ENCODE results near the gene OPRL1.
A peak's percentile ranks its signal among the peaks of the same experiment; 100 is the strongest.
"Not testable (repeated sequence)": the region's sequence is repeated elsewhere in the genome, so short reads cannot be mapped to it uniquely, and the experiment has no call there.

Gene OPRL1

DNA sequence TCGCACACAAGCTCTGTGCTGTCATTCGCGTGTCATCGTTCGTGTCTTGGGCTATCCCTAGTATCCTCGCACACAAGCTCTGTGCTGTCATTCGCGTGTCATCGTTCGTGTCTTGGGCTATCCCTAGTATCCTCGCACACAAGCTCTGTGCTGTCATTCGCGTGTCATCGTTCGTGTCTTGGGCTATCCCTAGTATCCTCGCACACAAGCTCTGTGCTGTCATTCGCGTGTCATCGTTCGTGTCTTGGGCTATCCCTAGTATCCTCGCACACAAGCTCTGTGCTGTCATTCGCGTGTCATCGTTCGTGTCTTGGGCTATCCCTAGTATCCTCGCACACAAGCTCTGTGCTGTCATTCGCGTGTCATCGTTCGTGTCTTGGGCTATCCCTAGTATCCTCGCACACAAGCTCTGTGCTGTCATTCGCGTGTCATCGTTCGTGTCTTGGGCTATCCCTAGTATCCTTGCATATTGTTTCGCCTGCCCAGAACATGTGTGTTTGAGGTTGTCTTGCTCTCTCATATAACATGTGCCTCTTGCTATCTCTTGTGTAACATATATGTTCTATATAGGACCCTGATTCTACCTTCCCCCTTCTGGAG is 7.4 kb downstream of the OPRL1 start:
- DNase-seq: not testable (repeated sequence)

DNA sequence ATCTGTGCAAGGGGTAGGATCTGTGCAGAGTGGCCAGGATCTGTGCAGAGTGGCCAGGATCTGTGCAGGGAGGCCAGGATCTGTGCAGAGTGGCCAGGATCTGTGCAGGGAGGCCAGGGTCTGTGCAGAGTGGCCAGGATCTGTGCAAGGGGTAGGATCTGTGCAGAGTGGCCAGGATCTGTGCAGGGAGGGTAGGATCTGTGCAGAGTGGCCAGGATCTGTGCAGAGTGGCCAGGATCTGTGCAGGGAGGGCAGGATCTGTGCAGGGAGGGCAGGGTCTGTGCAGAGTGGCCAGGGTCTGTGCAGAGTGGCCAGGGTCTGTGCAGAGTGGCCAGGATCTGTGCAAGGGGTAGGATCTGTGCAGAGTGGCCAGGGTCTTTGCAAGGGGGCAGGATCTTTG is 8.7 kb downstream of the OPRL1 start:
- DNase-seq: not testable (repeated sequence)

DNA sequence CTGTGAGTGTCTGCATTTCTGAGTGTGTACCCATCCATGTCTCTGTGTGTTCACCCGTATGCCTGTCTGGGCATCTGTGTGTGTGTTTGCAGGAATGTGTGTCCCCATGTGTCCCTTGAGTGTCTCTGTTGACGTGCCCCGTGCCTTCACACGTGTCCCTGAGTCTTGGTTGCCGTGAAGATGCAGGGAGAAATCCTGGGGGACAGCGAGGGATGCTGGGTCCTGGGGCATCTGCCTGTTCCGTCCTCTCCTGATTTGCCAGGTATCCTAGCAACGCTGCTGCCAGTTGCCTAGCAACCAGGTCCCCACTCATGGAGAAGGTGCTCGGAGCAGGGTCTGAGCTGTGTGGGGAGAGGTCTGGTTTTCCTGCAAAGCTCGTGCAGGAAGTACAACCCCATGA is 10.3 kb downstream of the OPRL1 start:
- peak; percentile 69 to 85 for DNase-seq

DNA sequence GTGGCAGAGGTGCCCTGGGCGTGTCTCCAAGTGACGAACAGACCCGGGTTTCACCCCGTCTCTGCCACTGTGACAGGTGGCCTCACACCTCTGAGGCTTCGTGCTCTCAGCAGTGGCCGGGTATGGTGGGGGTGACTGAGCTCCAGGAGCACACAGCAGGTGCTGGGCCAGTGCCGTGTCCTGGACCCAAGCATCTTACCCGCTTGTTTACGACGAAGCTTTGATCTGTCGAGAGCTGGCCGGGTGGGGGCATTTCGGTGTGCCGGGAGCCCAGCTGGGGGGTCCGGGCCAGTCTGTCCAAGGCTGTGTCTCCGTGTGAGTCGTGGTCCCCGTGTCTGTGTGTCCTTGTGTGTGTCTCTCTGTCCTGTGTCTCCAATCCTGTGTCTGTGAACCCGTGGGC is 11.5 kb downstream of the OPRL1 start:
- no peak for DNase-seq

DNA sequence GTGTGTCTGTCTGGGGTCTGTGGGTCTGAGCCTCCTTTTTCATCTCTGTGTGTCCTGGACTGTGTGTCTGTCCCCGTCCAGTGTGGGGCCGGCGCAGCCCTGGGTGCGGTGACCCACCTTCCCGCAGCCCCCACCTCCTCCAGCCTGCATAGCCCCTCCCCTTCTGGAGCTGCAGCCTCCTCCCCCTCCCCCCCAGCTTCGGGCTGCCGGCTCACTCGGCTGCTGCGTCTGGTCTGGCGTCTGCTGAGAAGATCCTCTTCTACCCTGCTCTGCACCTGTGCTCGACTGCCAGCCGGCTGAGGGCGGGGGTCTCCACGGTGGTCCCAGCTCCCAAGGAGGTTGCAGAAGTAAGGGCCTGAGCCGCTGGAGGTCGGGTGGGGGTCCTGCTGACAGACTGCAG is 11.9 kb downstream of the OPRL1 start:
- DNase-seq: peak; percentile 47 to 56

DNA sequence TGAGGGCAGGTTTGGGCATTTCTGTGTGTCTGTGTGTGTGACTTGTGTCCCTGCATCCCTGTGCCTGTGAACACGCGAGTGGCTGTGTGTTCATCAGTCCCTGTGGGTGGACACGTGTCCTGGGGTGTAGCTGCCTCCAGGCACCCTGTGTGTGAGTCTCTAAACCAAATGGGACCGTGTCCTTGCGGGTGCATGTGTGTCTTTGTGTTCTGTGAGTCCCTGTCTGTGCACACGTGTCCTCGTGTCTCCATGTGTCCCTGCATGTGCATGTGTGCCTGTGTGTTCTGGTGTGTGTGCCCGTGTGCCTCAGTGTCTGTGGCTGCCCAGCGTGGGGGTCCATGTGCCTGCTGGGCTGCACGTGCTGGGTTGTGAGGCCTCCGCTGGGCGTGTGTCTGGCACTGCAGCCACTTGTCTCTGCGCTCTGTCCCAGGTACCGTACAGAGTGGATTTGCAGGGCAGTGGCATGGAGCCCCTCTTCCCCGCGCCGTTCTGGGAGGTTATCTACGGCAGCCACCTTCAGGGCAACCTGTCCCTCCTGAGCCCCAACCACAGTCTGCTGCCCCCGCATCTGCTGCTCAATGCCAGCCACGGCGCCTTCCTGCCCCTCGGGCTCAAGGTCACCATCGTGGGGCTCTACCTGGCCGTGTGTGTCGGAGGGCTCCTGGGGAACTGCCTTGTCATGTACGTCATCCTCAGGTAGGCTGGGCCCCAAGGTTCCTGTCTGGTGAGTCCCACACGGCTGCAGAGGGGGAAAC is 12.6 kb downstream of the OPRL1 start:
- DNase-seq: peak in 1 of 2 experiments; percentile 43

DNA sequence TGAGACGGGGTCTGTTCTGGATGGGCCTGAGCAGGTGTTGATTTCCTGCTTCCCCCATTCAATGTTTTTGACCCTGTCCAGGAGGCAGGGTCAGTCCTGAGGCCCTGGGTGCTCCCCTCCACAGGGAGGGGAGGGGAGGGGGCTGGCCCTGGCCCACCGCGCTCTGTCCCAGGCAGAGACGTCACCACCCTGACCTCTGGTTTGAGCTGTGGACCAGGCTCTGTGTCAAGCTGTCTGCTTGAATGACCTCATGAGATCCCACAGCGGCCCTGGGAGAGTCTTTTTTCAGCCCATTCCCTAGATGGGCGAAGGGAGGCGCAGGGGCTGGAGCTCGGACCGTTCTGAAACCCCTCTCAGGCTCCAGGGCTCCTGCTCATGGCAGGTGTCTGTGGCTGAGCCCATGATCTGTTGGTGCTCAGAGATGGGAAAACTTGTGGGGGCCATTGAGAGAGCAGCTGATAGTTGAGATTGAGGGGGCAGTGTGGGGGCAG is 13.2 kb downstream of the OPRL1 start:
- peak in 1 of 2 experiments; percentile 20 for DNase-seq

DNA sequence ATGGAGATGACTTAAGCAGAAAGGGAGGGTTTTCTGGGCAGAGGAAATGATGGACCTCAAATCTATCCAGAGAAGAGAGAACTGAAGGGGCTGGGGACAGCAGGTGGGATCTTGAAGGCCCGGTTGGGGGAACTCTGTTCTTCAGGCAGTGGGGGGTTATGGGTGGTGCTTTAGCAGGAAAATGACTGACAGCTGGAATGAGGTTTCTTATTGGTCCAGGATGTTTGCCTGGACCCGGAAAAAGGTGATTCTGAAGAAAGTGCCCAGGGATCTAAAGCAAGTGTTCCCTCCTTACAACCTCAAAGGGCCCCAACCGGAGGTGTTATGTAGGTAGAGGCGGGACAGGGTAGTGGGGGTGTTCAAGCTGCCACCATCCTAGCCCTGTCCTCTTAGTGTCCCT is 15.6 kb downstream of the OPRL1 start:
- no peak for DNase-seq

DNA sequence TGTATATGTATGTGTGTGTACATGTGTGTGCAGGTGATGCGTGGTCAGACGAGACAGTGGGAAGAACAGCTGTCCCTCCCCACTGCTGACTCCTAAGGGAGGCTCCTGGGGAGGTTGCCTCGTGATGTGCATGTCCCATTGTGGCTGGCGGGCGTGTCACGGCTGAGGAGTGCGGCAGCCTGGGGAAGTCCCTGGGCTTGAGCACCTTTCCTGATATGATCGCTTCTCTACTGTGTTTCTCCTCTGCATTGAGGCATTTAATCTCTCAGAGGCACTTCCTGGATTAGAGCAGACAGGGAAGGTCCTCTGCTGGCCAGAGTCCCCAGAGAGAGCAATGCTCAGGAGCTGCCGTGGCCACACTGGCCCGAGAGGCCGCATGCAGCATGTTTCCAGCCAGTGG is 16.0 kb downstream of the OPRL1 start:
- no peak for DNase-seq

DNA sequence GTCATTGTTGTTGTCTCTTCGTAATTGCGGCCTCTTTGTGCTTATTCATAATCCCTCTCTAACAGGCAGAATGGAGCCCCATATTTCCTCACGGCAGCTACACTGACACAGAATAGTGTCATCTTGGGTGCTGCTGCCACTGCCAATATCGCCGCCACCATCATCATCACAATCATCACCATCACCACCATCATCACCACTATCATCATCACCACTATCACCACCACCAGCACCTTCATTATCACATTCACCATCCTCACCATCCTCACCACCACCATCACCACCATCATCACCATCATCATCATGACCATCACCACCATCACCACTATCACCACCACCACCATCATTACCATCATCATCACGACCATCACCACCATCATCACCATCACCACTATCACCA is 16.7 kb downstream of the OPRL1 start:
- DNase-seq: no peak

DNA sequence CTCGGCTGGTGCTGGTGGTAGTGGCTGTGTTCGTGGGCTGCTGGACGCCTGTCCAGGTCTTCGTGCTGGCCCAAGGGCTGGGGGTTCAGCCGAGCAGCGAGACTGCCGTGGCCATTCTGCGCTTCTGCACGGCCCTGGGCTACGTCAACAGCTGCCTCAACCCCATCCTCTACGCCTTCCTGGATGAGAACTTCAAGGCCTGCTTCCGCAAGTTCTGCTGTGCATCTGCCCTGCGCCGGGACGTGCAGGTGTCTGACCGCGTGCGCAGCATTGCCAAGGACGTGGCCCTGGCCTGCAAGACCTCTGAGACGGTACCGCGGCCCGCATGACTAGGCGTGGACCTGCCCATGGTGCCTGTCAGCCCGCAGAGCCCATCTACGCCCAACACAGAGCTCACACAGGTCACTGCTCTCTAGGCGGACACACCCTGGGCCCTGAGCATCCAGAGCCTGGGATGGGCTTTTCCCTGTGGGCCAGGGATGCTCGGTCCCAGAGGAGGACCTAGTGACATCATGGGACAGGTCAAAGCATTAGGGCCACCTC is 18.7 kb downstream of the OPRL1 start:
- DNase-seq: no peak

DNA sequence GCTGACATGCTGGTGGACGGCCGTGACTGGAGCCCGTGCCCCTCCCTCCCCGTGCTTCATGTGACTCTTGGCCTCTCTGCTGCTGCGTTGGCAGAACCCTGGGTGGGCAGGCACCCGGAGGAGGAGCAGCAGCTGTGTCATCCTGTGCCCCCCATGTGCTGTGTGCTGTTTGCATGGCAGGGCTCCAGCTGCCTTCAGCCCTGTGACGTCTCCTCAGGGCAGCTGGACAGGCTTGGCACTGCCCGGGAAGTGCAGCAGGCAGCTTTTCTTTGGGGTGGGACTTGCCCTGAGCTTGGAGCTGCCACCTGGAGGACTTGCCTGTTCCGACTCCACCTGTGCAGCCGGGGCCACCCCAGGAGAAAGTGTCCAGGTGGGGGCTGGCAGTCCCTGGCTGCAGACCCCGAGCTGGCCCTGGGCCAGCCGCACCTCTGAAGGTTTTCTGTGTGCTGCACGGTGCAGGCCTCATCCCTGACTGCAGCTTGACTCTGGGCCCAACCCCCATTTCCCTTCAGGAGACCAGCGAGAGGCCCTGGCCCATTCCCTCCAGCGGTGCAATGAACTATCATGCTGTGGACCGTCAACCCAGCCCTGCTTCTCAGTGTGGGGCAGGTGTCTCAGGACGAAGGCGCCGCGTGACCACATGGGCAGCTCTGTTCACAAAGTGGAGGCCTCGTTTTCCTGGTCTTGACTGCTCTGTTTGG is 19.4 kb downstream of the OPRL1 start:
- DNase-seq: no peak

DNA sequence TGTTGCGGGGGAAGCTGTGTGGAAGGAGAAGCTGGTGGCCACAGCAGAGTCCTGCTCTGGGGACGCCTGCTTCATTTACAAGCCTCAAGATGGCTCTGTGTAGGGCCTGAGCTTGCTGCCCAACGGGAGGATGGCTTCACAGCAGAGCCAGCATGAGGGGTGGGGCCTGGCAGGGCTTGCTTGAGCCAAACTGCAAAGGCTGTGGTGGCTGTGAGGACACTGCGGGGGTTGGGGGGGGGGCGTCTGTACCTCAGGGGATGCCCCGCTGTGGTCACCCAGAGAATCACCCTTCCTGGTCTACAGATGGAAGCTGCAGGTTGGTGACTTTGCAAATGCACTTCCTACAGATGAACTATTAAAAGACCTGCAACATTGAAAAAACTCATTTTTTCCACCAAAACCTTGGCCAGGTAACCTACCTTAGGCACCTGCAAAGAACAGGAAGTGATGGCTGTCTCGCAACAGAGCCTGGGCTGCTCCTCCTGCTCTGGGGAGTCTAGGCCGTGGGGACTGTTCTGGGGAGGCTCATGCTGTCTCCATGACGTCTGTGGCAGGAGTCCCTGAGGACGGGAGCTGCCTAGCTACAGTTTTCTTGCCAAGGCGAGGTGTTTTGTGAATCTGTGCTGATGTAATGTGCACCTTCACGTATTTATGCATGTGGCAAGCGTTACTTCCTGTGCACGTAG is 20.1 kb downstream of the OPRL1 start:
- no peak for DNase-seq

DNA sequence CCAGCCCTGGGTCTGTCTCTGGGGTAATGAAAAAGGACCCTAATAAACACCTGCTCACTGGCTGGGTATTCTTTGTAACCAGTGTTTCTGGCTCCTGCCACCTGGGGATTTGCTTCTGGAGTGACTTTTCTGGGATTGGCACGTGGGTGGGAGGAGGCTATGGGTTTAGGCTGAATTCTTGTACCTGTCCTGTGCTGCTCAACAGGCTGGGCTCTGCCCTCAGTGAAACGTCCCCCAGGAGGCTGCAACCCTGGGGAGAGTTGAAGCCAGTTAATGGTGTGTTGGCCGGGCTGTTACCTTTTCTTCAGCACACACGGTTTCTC is 20.6 kb downstream of the OPRL1 start:
- no peak for DNase-seq

DNA sequence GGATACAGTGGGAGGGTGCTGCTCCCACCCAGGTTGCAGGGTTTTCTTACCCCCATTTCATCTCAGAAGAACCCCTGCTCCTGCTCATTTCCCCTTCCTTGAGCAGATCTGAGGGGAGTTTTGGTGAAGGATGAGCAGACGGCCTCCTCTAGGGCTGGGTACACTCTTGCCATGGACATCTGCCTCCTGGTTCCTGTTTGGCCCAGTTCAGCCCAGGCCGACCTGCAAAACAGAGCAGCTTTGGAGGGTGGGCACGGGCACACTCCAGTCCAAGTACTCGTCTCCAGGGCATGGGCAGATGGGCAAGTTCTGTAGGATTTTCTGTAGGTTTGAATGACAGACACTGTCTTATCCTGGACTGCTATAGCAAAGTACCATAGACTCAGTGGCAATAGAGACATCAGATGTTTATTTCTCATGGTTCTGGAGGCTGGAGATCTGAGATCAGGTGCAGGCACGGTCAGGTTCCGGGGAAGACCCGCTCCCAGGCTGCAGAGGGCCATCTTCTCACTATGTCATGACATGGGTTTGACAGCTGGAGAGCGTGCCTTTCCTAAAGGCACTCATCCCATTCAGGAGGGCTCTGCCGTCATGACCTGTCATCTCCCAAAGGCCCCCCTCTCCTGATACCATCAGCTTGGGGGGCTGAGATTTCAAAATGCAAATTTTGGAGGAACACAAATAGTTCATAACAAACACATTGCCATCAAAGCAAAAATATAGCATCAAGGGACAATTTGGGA is 21.2 kb downstream of the OPRL1 start:
- DNase-seq: no peak

DNA sequence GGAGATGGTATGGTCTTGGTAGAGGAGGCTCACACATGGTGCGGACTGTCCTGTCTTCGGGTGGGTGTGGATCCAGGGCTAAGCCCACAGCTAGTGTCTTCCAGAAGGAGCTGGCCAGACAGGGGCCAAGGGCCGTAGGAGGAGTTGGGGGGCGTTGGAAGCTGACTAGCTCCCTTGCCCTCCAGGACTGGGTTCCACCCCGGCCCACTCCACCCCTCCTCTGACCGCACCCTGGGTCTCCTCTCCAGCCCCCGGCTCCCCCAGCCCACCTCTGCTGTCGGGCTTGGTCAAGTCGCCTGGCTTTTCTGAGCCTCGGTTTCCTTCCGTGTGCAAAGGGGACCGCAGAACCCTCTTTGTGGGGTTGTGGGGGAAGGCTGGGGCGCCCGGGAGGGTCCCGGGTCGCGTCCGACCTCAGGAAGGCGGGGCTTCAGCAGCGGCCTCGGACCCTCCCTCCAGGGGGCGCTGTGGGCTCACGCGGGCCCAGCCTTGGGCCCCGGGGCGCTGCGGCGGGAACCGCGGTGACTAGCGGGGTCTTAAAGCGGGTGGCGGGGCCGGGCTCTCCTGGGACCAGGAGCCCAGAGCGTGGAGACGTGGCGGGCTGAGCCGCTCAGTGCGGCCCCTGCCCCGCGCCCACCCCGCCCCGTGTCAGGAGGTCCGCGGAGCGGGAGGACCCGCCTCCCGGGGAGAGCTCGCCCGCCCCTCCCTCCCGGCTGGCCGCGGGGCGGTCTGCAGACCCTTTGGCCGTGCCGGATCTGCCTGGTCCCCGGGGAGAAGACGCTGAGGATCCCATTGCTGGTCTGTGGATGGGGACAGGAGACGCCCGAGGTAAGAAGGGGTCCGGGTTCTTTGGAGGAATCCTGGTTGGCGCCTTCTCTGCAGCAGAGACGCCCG is 22.1 kb downstream of the OPRL1 start:
- peak in 1 of 2 experiments; percentile 54 for DNase-seq

DNA sequence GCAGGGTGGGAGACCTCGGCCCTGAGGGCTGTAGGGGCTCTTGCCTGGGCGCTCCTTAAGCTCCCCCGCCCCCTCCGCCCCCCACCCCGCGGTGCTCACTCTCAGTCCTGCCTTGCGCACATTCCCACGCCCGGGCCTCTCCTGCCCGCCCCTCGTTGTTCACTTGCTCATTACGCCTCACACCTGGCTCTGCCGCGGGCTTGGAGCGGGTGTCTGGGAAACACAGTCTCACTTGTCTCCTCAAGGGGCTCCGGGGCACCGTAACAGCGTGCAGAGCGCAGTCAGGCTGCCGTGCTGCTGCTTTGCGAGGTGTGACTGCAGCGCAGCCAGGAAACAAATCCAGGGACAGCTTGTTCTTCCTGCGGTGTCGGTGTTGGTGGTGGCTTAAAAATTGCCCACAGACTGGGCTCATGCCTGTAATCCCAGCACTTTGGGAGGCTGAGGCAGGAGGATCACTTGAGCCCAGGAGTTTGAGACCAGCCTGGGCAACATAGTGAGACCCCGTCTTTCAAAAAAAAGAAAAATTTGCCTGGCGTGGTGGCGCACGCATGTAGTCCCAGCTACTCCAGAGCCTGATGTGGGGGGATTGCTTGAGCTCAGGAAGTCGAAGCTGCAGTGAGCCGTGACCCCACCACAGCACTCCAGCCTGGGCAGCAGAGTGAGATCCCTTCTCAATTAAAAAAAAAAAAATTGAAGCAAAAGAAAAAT is 22.9 kb downstream of the OPRL1 start:
- DNase-seq: peak; percentile 66 to 82

DNA sequence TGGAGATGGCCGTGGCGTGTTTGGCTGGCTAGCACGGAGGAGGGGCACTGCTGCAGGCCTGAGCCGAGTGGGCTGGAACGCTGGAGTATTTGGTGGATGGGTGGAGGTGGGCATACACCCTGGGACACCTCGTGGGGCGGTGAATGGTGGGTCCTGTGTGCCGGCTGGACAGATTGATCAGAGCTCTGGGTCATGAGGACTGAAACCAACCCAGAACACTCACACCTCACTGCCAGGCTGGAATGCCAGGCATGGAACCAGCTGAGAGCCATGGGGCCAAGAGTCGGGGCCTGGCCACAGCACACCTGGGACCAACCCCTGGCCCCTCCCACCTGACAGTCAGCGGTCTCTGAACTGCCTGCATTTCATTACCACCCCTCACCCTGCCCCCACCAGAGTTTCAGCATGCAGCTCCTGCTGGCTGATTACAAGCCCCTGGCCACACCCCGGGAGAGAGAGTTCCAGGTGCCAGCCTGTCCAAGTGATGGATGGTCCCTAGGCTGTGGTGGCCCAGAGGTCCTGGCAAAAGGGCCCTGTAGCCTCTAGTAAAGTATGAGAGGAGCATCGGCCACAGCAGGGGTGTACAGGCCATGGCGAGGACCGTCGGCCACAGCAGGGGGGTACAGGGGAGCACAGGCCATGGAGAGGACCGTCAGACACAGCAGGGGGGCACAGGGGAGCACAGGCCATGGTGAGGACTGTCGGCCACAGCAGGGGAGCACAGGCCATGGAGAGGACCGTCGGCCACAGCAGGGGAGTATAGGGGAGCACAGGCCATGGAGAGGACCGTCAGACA is 24.2 kb downstream of the OPRL1 start:
- DNase-seq: no peak

DNA sequence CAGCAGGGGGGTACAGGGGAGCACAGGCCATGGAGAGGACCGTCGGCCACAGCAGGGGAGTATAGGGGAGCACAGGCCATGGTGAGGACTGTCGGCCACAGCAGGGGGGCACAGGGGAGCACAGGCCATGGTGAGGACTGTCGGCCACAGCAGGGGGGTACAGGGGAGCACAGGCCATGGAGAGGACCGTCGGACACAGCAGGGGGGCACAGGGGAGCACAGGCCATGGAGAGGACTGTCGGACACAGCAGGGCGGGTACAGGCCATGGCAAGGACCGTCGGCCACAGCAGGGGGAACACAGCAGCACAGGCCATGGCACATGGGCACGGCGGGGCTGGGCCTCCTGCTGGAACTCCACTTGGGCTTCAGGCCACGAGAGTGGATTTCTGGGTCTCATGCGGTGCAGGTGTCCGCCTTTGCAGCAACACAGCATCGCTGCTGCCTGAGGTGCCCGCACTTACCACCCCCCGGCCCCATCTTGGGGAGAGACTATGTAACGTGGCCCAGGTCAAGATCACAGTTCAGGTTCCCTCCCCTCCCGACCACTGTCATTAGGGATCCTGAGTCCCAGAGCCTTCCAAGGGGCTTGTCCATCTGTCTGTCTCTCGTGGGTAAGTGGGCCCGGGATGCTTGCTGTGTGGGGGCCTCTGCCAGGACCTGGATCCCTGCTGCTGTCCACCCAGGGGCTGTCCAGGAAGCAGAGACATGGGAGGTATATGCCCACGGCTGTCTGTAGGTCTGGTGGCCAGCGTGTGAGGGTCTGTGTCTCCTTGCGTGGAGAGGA is 25.0 kb downstream of the OPRL1 start:
- no peak for DNase-seq
